Common myeloid progenitor, CD34-positive (primary cell): Measurements from ENCODE around the gene MARCHF11.

ENCODE experiments used
- CTCF ChIA-PET: fragments of 350-600 bp; sonication (Branson Sonifier 250); formaldehyde crosslinking; loops from one replicate; lab custom pipeline; 2021; ENCODE audit warnings: antibody characterized with exemption; lab: Charles Lee
- POLR2A ChIA-PET: fragments of 350-600 bp; sonication (Branson Sonifier 250); formaldehyde crosslinking; loops from one replicate; lab custom pipeline; 2021; ENCODE audit warnings: antibody characterized with exemption; lab: Charles Lee
- DNase-seq, 3 donors: peaks; one replicate each; pipeline versions ENCODE4 v3.0.0 to v3.0.0-alpha.2; 2013
- H3K27ac ChIP-seq, 2 experiments: 1 replicate in 1 of 2; 2 replicates in 1 of 2; pipeline ENCODE4 v1.7.0; 2013; ENCODE audit warnings: inconsistent platforms in 2 of 2, low read length in 2 of 2, mild to moderate bottlenecking in 2 of 2, low read depth in 1 of 2, moderate library complexity in 1 of 2; ENCODE audit not compliant: severe bottlenecking in 2 of 2, insufficient read depth in 1 of 2, poor library complexity in 1 of 2
- H3K27me3 ChIP-seq, 5 experiments: replicated peaks in 2 of 5; 1 replicate in 3 of 5; 2 replicates in 2 of 5; pipeline versions ENCODE4 v1.6.1 to v1.7.0; 2013; ENCODE audit warnings: low read length in 4 of 5, mild to moderate bottlenecking in 2 of 5, moderate library complexity in 2 of 5, inconsistent platforms in 1 of 5; ENCODE audit not compliant: insufficient read depth in 5 of 5, control insufficient read depth in 4 of 5
- H3K36me3 ChIP-seq, 4 experiments: 1 replicate in 2 of 4; 2 replicates in 2 of 4; pipeline versions ENCODE4 v1.6.1 to v1.7.0; 2013; ENCODE audit warnings: low read length in 3 of 4, control low read depth in 1 of 4, mild to moderate bottlenecking in 1 of 4; ENCODE audit not compliant: control insufficient read depth in 4 of 4, insufficient read depth in 4 of 4
- H3K4me1 ChIP-seq, 4 experiments: 1 replicate in 3 of 4; 2 replicates in 1 of 4; pipeline versions ENCODE4 v1.6.1 to v1.7.1; 2013; ENCODE audit warnings: low read length in 3 of 4, mild to moderate bottlenecking in 3 of 4, control low read depth in 1 of 4, inconsistent platforms in 1 of 4, moderate library complexity in 1 of 4; ENCODE audit not compliant: control insufficient read depth in 4 of 4, insufficient read depth in 4 of 4; ENCODE audit errors: control extremely low read depth in 1 of 4
- H3K4me3 ChIP-seq, 7 experiments: 1 replicate in 4 of 7; 2 replicates in 3 of 7; pipeline versions ENCODE4 v1.5.1 to v1.7.0; 2013; ENCODE audit warnings: mild to moderate bottlenecking in 7 of 7, low read length in 6 of 7, moderate library complexity in 6 of 7, inconsistent platforms in 2 of 7, low read depth in 2 of 7, control low read depth in 1 of 7; ENCODE audit not compliant: insufficient read depth in 4 of 7, control insufficient read depth in 1 of 7; ENCODE audit errors: extremely low read depth in 1 of 7
- H3K9me3 ChIP-seq, 5 experiments: 1 replicate in 4 of 5; 2 replicates in 1 of 5; pipeline versions ENCODE4 v1.6.1 to v1.7.1; 2013; ENCODE audit warnings: low read length in 4 of 5, mild to moderate bottlenecking in 2 of 5, inconsistent platforms in 1 of 5, low read depth in 1 of 5, moderate library complexity in 1 of 5; ENCODE audit not compliant: control insufficient read depth in 4 of 5, insufficient read depth in 2 of 5; ENCODE audit errors: control extremely low read depth in 1 of 5
- WGBS: methylation state at CpG from one replicate; pipeline ENCODE4 v1.1.5; 2013; ENCODE audit not compliant: insufficient coverage; 5-methylcytosine and 5-hydroxymethylcytosine counted together

Gene MARCHF11

GRCh38 chr5:16064135-16064893, 115.3 kb downstream of the MARCHF11 start:
- CTCF ChIA-PET, result no interaction called here
- POLR2A ChIA-PET, result interaction anchor here (0.6 kb wide), 1 partner anchor 31 kb away, joined by 3 read pairs; no protein-coding TSS in a partner anchor
- WGBS, result 78% methylated on average over 7 of the region's 9 CpGs
- no peak overlapping the region for H3K4me3 ChIP-seq
- no peak overlapping the region for H3K27ac ChIP-seq
- no peaks in the 10 kb centered on the region for H3K27me3 ChIP-seq
- no peaks in the 10 kb centered on the region for H3K9me3 ChIP-seq
- H3K36me3 ChIP-seq, result no peaks in the 10 kb centered on the region
- no peaks in the 10 kb centered on the region for H3K4me1 ChIP-seq
- DNase-seq, result no peak

DNA sequence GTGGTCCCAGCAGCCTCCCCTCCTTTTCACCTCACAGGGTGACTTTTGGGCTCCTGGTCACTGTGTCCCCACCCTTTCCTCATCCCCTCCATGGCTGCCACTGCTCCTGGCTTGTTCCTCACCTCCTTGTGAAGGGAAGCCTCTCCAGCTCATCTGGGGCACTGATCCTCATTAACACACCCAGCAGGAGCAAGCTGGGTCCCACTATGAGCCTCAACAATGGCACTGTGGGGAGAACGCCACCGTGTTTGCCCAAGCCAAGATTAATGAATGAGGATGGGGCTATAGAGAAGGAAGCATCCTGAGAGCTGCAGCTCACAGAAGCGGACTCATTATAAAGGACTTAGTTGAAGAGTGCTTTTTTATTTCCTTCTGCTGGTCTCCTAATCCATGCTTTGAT, 118.4 kb downstream of the MARCHF11 start:
- H3K9me3 ChIP-seq, result no peaks in the 10 kb centered on the region
- ChIA-PET POLR2A (no interaction called here), CTCF (no interaction called here)
- no peaks in the 10 kb centered on the region for H3K36me3 ChIP-seq
- no peak overlapping the region for H3K27ac ChIP-seq
- no peaks in the 10 kb centered on the region for H3K4me1 ChIP-seq
- H3K27me3 ChIP-seq, result no peaks in the 10 kb centered on the region
- H3K4me3 ChIP-seq, result no peak overlapping the region
- DNase-seq, result no peak
- 64% methylated on average over 3 of the region's 3 CpGs for WGBS

- Histone ChIP-seq H3K27ac (no peak overlapping the region), H3K4me3 (no peak overlapping the region), H3K27me3 (no peaks in the 10 kb centered on the region), H3K4me1 (no peaks in the 10 kb centered on the region), H3K36me3 (no peaks in the 10 kb centered on the region), H3K9me3 (no peaks in the 10 kb centered on the region)
- no CpG with 5 or more reads among the region's 1 CpG for WGBS
- POLR2A ChIA-PET, result no interaction called here
- no peak for DNase-seq
- CTCF ChIA-PET, result no interaction called here
These were observed 122.3 kb downstream of the MARCHF11 start for GRCh38 chr5:16057277-16057676.

GRCh38 chr5:16051246-16051755, 128.3 kb downstream of the MARCHF11 start:
- WGBS, result no CpG with 5 or more reads among the region's 3 CpGs
- ChIA-PET CTCF (no interaction called here), POLR2A (no interaction called here)
- Histone ChIP-seq H3K27ac (no peak overlapping the region), H3K27me3 (no peaks in the 10 kb centered on the region), H3K4me1 (no peaks in the 10 kb centered on the region), H3K36me3 (no peaks in the 10 kb centered on the region), H3K9me3 (peaks cover 0 to 2% (median 0%) of the 10 kb centered on the region in 5 experiments), H3K4me3 (no peak overlapping the region)
- DNase-seq, result no peak

DNA sequence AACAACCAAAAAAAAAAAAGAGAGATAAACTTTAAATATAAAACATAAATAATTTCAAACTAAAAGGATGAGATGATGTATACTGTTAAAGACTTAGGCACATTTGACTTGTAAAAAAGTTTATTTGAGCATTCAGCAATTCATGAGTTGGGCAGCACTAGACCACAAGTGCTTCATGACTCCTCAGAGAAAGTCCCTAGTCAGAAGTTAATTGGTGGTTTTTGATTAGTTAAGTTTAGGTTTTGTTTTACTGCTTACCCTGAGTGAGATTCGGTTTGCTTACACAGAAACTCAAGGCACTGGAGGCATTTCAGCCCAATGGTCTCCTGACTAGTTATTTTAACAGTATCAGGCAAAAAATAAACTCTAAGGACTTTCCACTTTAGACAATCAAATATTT, 129.2 kb downstream of the MARCHF11 start:
- Histone ChIP-seq H3K36me3 (no peaks in the 10 kb centered on the region), H3K4me3 (no peak overlapping the region), H3K4me1 (no peaks in the 10 kb centered on the region), H3K27me3 (no peaks in the 10 kb centered on the region), H3K27ac (no peak overlapping the region), H3K9me3 (peaks cover 0 to 2% (median 0%) of the 10 kb centered on the region in 5 experiments)
- ChIA-PET CTCF (no interaction called here), POLR2A (no interaction called here)
- WGBS, result 100% methylated on average over 1 of the region's 1 CpG
- no peak for DNase-seq

GRCh38 chr5:16049761-16050160, 129.8 kb downstream of the MARCHF11 start:
- no peak overlapping the region for H3K27ac ChIP-seq
- H3K4me3 ChIP-seq, result no peak overlapping the region
- DNase-seq, result no peak
- ChIA-PET CTCF (no interaction called here), POLR2A (no interaction called here)
- no peaks in the 10 kb centered on the region for H3K27me3 ChIP-seq
- peaks cover 0 to 2% (median 0%) of the 10 kb centered on the region in 5 experiments for H3K9me3 ChIP-seq
- no peaks in the 10 kb centered on the region for H3K36me3 ChIP-seq
- H3K4me1 ChIP-seq, result no peaks in the 10 kb centered on the region
- 91% methylated on average over 1 of the region's 1 CpG for WGBS

- Histone ChIP-seq H3K27me3 (no peaks in the 10 kb centered on the region), H3K9me3 (peaks cover 0 to 2% (median 0%) of the 10 kb centered on the region in 5 experiments), H3K27ac (no peak overlapping the region), H3K36me3 (no peaks in the 10 kb centered on the region), H3K4me1 (no peaks in the 10 kb centered on the region), H3K4me3 (no peak overlapping the region)
- ChIA-PET CTCF (no interaction called here), POLR2A (no interaction called here)
- DNase-seq, result no peak
These were observed 131.5 kb downstream of the MARCHF11 start for GRCh38 chr5:16048132-16048531.
